ENCODE data around the gene IFI44L.

IFI44L gene

DNA sequence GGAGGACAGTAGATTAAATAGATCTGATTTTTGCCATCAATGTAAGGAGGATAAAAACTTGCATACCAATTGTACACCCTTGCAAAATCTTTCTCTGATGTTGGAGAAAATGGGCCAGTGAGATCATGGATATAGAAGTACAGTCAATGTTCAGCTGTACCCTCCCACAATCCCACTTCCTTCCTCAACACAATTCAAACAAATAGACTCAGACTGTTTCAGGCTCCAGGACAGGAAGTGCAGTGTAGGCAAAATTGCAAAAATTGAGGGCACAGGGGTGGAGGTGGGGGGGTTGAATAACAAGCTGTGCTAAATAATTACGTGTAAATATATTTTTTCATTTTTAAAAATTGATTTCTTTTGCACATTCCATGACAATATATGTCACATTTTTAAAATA is 25.5 kb downstream of the IFI44L start:
- no peak for DNase-seq

- no peak for DNase-seq
Measured at GRCh38 chr1:78647238-78647637, 27.0 kb downstream of the IFI44L start.

GRCh38 chr1:78649628-78650027 is 29.4 kb downstream of the IFI44L start, which contains the start of gene IFI44:
Gene IFI44 (plus strand): TSS chr1:78649831. CDS start chr1:78650196, 365 bp downstream.
- peak in 1 of 2 experiments; percentile 76 for DNase-seq

DNA sequence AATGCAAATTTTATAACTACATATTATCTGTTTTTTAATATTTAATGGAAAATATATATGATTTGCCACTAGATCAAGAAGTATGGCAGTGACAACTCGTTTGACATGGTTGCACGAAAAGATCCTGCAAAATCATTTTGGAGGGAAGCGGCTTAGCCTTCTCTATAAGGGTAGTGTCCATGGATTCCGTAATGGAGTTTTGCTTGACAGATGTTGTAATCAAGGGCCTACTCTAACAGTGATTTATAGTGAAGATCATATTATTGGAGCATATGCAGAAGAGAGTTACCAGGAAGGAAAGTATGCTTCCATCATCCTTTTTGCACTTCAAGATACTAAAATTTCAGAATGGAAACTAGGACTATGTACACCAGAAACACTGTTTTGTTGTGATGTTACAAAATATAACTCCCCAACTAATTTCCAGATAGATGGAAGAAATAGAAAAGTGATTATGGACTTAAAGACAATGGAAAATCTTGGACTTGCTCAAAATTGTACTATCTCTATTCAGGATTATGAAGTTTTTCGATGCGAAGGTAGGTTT is 29.9 kb downstream of the IFI44L start:
- DNase-seq: peak in 1 of 2 experiments; percentile 20

DNA sequence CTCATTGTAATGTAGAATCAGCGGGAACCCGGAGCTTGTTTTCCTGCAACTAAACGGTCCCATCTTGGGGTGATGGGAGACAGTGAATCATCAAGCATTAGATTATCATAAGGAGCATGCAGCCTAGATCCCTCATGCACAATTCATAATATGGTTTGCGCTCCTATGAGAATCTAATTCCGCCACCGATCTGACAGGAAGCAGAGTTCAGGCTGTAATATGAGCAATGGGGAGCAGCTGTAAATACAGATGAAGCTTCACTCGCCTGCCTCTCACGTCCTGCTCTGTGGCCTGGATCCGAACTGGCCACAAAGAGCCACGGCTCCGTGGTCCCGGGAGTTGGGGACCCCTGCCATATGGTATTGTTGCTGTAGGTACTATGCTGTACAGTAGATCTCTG is 31.0 kb downstream of the IFI44L start:
- peak in 1 of 2 experiments; percentile 27 for DNase-seq

DNA sequence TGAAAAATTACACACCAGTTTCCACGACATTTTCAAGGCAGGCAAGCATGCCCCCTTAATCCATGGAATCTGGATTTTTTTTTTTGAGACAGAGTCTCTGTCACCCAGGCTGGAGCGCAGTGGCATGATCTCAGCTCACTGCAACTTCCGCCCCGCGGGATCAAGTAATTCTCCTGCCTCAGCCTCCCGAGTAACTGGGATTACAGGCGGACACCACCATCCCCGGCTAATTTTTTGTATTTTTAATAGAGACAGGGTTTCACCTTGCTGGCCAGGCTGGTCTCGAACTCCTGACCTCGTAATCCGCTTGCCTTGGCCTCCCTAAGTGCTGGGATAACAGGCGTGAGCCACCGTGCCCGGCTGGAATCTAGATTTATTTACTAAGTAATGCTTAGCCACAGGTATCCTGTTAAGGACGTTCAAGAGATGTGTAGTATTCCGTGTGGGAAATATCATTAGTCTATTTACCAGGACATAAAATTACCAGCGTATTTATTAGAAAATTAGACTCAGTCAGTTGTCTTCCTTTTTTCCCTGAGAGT is 31.8 kb downstream of the IFI44L start:
- DNase-seq: no peak

GRCh38 chr1:78658901-78659300 is 38.7 kb downstream of the IFI44L start:
- no peak for DNase-seq

DNA sequence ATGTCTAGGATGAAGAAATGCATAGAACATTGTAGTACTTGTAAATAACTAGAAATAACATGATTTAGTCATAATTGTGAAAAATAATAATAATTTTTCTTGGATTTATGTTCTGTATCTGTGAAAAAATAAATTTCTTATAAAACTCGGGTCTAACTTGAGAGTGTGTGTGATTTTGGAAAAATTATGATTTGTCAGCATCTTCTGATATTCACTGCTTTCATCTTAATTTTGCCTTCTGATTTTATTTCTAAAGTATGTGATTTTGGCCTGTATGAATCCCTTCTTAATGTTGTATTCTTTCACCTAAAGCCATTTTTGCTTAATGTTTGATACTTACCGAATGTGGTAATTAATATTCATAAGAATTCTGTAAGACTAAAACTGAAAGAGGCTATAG is 43.7 kb downstream of the IFI44L start:
- no peak for DNase-seq

DNA sequence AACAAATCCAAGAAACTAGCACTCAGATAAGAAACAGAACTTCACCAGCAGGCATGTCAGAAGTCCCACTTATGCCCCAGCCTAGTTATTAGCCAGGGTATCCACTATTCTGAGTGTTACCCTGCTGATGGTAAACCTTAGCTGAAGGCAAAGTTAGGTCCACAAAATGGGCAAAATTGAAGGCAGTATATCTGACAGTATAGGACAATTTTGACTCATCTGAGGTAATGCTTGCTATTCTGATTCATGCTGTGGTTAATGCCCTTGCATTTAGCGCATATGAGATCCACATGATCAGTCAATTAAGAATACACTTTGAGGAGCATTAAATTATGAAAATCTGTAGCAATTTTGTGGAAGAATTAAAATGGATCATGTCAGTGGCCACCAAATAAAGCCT is 44.5 kb downstream of the IFI44L start:
- no peak for DNase-seq

DNA sequence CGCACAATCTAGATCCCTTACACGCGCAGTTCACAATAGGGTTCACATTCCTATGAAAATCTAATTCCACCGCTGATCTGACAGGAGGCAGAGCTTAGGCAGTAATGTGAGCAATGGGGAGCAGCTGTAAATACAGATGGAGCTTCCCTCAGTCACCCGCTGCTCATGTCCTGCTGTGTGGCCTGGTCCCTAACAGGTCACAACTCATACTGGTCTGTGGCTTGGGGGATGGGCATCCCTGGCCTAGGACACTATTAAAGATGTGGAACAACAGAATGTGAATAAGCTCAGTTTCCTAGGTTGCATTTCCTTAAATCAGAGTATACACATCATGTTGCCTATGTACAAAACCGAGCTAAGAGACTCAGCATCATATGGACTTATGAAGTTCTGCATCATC is 45.6 kb downstream of the IFI44L start:
- no peak for DNase-seq

DNA sequence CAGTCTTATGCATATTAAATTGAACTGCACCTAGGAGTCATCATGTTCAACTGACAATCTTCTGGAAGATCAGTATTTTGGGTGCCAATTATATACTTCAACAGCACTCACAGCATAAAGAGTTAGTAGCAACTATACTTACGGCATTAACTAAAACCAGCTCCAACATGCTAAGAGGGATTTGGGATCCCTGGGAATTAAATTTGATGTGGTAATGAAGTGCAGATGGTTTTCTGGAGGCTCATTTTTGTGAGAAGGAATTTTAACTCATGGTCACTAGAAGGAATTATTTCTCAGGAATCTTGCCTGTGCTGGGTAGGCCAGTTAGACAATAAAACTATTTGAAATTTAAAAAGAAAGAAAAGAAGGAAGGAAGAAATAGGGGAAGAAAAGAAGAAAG is 47.7 kb downstream of the IFI44L start:
- DNase-seq: no peak

- DNase-seq: no peak
Measured at GRCh38 chr1:78668427-78668826, 48.2 kb downstream of the IFI44L start.

DNA sequence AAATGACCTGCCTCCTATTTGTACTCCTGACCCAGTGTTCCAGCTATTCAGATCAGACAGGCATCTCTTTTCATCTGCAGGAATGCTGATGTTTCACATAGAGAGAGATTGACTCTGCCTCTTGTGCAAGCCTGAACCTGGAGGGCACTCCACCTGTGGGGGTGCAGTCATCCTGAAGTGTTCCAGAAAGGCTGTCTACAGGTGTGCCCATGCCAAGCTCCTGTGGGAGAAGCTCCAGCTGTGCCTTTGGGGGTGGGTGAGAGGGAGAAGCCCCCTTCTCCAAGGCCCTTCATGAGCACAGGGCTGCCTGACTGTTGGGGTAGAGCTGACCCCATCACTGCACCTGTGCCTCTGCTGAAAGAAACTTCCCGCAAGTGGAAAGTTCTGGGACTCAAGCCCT is 52.2 kb downstream of the IFI44L start:
- no peak for DNase-seq

DNA sequence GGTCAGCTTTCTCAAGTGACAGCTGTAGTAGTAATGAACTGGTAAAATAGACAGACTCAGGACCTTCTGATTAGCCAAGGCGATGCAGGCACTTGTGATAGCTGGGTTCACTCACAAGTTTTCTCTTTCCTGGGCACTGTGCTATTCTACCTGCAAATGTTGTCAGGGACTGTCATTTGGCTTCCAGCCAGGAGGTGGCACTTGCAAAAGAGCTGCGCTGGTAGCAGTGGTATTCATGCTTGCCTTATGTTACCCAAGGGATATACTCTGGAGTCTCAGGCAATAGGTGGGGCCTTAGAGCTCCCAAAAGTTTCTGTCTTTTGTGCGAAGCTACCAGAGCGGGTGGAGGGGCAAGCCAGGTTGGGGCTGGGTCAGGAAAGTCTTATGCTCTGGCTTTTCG is 52.9 kb downstream of the IFI44L start:
- no peak for DNase-seq

DNA sequence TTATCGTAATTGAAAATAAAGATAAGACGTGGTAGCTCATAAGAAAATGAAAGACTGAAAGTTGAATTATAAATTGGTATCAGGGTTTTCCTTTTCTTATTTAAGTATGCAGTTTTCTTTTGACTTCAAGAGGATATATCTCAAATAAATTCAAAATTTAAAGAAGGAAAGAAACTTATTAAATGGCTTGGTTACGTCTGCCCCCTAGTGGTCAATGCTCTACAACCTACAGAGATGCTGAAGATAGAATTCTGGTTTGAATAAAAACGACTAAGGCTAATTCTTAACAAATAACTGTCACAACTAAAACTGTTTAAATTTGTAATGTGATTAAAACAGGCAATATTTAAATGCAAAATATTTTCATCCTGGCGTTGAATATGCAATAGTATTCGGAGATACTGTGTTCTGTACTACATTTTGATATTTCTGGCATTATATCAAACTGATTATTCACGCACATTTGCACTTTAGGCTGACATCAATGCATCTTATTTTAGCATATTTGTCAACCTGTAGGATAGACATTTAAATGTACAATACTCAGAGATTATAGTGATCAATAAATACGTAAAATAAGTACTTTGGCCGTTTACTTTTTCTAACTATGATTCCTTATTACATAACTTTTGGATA is 56.2 kb downstream of the IFI44L start:
- peak in 1 of 2 experiments; percentile 61 for DNase-seq

DNA sequence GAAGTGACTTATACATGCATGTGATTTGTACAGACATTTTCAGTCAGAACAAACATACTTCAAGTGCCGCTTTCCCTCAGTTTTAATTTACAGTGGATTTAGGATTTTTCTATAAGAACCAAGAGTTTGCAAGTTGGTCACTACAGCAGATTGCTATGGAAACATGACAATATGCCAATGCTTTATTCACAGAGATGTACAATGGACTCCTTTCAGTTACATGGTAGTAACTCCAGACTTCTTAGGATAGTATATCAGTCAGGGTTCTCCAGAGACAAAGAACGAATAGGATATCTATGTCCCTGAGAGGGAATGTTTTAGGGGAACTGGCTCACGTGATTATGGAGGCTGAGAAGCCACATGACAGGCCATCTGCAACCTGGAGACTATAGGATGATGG is 56.7 kb downstream of the IFI44L start:
- no peak for DNase-seq

GRCh38 chr1:78677788-78678187 is 57.5 kb downstream of the IFI44L start:
- DNase-seq: no peak

DNA sequence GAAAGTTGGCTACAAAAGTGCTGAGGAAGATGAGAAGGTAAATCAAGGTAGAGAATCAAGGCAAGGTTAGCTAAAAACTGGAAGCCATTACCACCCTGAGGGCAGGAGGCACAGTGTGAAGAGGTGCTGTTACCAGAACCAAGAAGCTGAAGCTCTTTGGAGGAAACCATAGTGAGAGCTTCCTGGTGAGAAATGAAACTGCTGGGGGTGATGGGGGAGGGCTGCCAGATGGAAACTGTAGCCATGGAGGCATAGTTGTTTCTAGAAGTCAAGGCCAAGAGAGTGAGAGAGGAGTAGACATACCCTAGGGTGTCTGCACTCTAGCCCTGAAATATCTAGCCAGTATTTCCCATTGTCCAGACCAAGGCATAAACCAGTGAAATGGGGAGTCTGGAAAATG is 58.1 kb downstream of the IFI44L start:
- DNase-seq: no peak

DNA sequence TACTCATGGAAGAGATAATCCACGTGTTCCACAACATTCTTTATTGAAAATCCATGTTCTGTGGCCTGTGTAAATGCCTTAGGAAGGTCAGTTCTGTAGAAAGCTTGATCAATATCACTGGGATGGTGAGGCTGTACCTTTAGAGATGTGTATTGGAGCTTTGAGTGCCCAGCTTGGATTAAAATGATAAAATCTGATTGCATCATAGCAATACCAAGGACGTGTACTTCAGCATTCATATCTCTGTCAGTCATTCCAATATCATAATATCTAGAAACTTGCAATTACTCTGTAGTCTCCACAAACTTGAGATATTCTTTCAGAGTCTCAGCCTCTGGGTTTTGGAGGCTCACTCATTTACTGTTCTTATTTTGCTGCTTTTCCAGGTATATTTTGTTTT is 61.0 kb downstream of the IFI44L start:
- DNase-seq: no peak

- DNase-seq: no peak
Measured at GRCh38 chr1:78682496-78682895, 62.2 kb downstream of the IFI44L start.

DNA sequence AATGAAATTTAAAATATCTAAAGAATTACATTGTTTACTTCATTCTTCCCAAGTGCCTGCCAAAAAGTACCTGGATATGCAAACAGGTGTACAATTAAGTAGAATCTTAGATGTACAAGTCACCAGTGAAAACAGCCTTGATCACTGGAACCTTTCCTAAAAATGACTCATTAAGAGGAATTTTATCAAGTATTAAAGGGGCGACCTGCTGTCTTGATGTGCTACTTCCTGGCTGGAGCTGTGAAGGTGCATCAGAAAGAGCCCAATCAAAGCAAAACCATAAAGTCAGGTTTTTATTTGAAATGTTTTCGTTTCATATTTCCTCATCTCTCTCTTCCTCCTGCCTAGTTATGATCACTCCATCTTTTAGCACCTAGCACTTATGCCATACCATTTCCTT is 62.8 kb downstream of the IFI44L start:
- DNase-seq: no peak

GRCh38 chr1:78687315-78687714 is 67.1 kb downstream of the IFI44L start:
- no peak for DNase-seq

DNA sequence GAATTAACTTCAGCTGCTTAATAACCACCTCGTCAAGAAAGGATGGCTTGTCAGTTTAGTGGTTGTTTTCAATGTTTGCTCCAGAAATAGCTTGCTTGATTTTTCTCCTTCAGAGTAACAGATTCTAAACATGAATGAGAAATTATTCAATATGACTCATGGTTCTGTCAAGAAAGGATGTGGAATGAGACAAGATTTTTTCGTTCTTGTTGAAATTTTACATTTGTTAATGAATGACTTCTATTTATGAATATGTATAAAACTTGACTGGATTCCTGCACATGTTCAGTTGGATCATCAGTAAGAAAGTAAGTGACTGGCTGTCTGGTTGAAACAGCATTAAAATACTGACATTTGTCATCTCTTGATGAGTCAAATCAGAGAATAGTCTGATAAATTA is 67.7 kb downstream of the IFI44L start:
- no peak for DNase-seq

- DNase-seq: peak in 1 of 2 experiments; percentile 37
Measured at GRCh38 chr1:78688697-78689096, 68.4 kb downstream of the IFI44L start.

- DNase-seq: no peak
Measured at GRCh38 chr1:78690516-78690915, 70.3 kb downstream of the IFI44L start.

Data from SW 1271 (cell line).